HFF-Myc (cell line): ENCODE measurements around the gene PKD1L1.
A peak's percentile ranks its signal among the peaks of the same experiment; 100 is the strongest.
"Not testable (repeated sequence)": the region's sequence is repeated elsewhere in the genome, so short reads cannot be mapped to it uniquely, and the experiment has no call there.

ENCODE experiments used
- DNase-seq: peaks from one replicate; pipeline ENCODE4 v3.0.0-alpha.2; 2011; ENCODE audit warnings: low read depth; ENCODE audit errors: extremely low read depth
- H3K4me3 ChIP-seq: replicated peaks from 2 replicates; pipeline ENCODE4 v1.5.1; 2011; ENCODE audit warnings: low read depth, mild to moderate bottlenecking, control low read depth, low read length
- CTCF ChIP-seq: IDR thresholded peaks from 2 replicates; pipeline ENCODE4 v1.5.1; 2012; ENCODE audit warnings: mild to moderate bottlenecking, low read depth, low read length, control low read depth; ENCODE audit errors: missing control alignments

PKD1L1 gene

GRCh38 chr7:47795631-47796030, 152.6 kb downstream of the PKD1L1 start:
- no peak overlapping the region for H3K4me3 ChIP-seq
- no peak for TF ChIP-seq CTCF
- no peak for DNase-seq

GRCh38 chr7:47795126-47795525, 153.1 kb downstream of the PKD1L1 start:
- not testable (repeated sequence) for DNase-seq, H3K4me3 ChIP-seq

- TF ChIP-seq CTCF = no peak
- DNase-seq = no peak
- H3K4me3 ChIP-seq = no peak overlapping the region
Observed at GRCh38 chr7:47794016-47794415, 154.2 kb downstream of the PKD1L1 start.

- not testable (repeated sequence) for DNase-seq
Observed at GRCh38 chr7:47793186-47793585, 155.1 kb downstream of the PKD1L1 start.

GRCh38 chr7:47792521-47793121, 155.6 kb downstream of the PKD1L1 start:
- DNase-seq = no peak
- H3K4me3 ChIP-seq = no peak overlapping the region
- peak; percentile 52 for TF ChIP-seq CTCF

More at GRCh38 chr7:47793186-47793585, 155.1 kb downstream of the PKD1L1 start:
- not testable (repeated sequence) for H3K4me3 ChIP-seq

- TF ChIP-seq CTCF = no peak
- DNase-seq = no peak
Observed at GRCh38 chr7:47791682-47792081, 156.6 kb downstream of the PKD1L1 start.

GRCh38 chr7:47788083-47788482, 160.2 kb downstream of the PKD1L1 start:
- DNase-seq = no peak
- no peak for TF ChIP-seq CTCF
- H3K4me3 ChIP-seq = no peak overlapping the region

More at GRCh38 chr7:47791682-47792081, 156.6 kb downstream of the PKD1L1 start:
- no peak overlapping the region for H3K4me3 ChIP-seq
